MCF 10A (cell line): ENCODE measurements around the gene SMIM41. TPM values are rescaled to one million over a fixed set of nuclear protein-coding genes. Genes with fewer than 3 reads are reported as not detected.

Experiments
- BruUV-seq: library from RNA; stranded (reverse); fragments of 400-500 nt; replicated peaks from 2 replicates; lab custom pipeline; 2021; lab: Mats Ljungman, UMichigan
- CTCF ChIA-PET: fragments of 300-600 bp; sonication (Branson Sonifier 250); formaldehyde crosslinking; extraction: SDS; loops from one replicate; lab custom pipeline; 2021; ENCODE audit warnings: antibody characterized with exemption, inconsistent platforms; lab: Yijun Ruan, JAX
- POLR2A ChIA-PET: fragments of 300-600, 350-650 bp; sonication (Branson Sonifier 250); formaldehyde crosslinking; extraction: SDS; loops from one replicate; lab custom pipeline; 2020; ENCODE audit warnings: antibody characterized with exemption, inconsistent platforms; lab: Yijun Ruan, JAX
- DNase-seq: peaks from one replicate; pipeline ENCODE4 v3.0.0-alpha.2; 2018; ENCODE audit not compliant: unreplicated experiment
- H3K27ac Mint-ChIP-seq: one replicate; pipeline ENCODE4 v1.8.0; 2022; ENCODE audit warnings: mild to moderate bottlenecking, low read depth, mixed read lengths; ENCODE audit not compliant: unreplicated experiment
- H3K27me3 Mint-ChIP-seq: one replicate; pipeline ENCODE4 v1.8.0; 2022; ENCODE audit warnings: mixed read lengths; ENCODE audit not compliant: insufficient read depth, unreplicated experiment
- H3K36me3 Mint-ChIP-seq: one replicate; pipeline ENCODE4 v1.8.0; 2022; ENCODE audit warnings: mild to moderate bottlenecking, moderate library complexity, mixed read lengths; ENCODE audit not compliant: insufficient read depth, unreplicated experiment
- H3K4me1 Mint-ChIP-seq: one replicate; pipeline ENCODE4 v1.8.0; 2022; ENCODE audit warnings: mixed read lengths; ENCODE audit not compliant: insufficient read depth, unreplicated experiment
- H3K4me3 Mint-ChIP-seq: one replicate; pipeline ENCODE4 v1.8.0; 2022; ENCODE audit warnings: mild to moderate bottlenecking, moderate library complexity, mixed read lengths; ENCODE audit not compliant: unreplicated experiment
- H3K9me3 Mint-ChIP-seq: one replicate; pipeline ENCODE4 v1.8.0; 2022; ENCODE audit warnings: mixed read lengths; ENCODE audit not compliant: unreplicated experiment
- intact Hi-C: fragments of 100-400 bp; cut with micrococcal nuclease; formaldehyde crosslinking; loops from 2 replicates; pipeline ENCODE4 v1.14.1; 2022
- total RNA-seq: library from RNA; stranded (reverse); gene quantifications from 2 replicates; pipeline ENCODE4 v1.2.3, GENCODE V29; 2022
- TF ChIP-seq, protein P1 (sequence below): fragments of 200-600 bp; IDR thresholded peaks from one replicate; pipeline ENCODE4 v1.8.0; 2022; ENCODE audit warnings: antibody characterized with exemption, mild to moderate bottlenecking; ENCODE audit not compliant: unreplicated experiment

Gene SMIM41
- total RNA-seq, 1 experiment from 2014 or later, result not detected

DNA sequence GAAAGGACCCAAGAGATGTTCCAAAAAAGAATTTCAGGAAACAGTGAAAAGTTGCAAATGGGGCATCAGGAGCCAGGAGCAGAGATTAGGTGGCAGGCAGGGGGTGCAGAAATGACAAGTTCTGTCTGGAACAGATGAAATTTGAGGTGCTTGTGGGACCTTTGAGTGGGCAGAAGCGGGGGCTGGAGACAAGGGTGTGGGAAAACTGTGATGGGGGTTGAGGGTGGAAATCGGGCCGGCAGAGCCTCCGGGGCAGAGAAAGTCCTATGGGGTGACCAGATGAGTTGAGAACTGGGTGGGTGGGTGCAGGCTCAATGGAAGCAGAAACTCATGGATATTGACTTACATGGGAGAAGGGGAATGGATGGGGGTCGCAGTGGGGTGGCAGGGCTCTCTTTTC is 29.8 kb upstream of the SMIM41 start:
- Mint-ChIP-seq H3K9me3 (no peaks in the 10 kb centered on the region), H3K27me3 (peaks cover 11% of the 10 kb centered on the region), H3K27ac (peak overlapping the region; percentile 95), H3K4me3 (peak overlapping the region; percentile 75), H3K4me1 (peaks cover 23% of the 10 kb centered on the region), H3K36me3 (peaks cover 5% of the 10 kb centered on the region)
- no peak for DNase-seq
- intact Hi-C loops, result no loop called here
- TF ChIP-seq, protein P1, sequence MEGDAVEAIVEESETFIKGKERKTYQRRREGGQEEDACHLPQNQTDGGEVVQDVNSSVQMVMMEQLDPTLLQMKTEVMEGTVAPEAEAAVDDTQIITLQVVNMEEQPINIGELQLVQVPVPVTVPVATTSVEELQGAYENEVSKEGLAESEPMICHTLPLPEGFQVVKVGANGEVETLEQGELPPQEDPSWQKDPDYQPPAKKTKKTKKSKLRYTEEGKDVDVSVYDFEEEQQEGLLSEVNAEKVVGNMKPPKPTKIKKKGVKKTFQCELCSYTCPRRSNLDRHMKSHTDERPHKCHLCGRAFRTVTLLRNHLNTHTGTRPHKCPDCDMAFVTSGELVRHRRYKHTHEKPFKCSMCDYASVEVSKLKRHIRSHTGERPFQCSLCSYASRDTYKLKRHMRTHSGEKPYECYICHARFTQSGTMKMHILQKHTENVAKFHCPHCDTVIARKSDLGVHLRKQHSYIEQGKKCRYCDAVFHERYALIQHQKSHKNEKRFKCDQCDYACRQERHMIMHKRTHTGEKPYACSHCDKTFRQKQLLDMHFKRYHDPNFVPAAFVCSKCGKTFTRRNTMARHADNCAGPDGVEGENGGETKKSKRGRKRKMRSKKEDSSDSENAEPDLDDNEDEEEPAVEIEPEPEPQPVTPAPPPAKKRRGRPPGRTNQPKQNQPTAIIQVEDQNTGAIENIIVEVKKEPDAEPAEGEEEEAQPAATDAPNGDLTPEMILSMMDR, result no peak
- POLR2A ChIA-PET, result interaction anchor here (2.5 kb wide), 1 partner anchor 17 kb away, joined by 22 read pairs; no protein-coding TSS in a partner anchor
- CTCF ChIA-PET, result interaction anchor here (0.6 kb wide), 1 partner anchor 1220 kb away, joined by 5 read pairs; no protein-coding TSS in a partner anchor
- no TSS peak for BruUV-seq

DNA sequence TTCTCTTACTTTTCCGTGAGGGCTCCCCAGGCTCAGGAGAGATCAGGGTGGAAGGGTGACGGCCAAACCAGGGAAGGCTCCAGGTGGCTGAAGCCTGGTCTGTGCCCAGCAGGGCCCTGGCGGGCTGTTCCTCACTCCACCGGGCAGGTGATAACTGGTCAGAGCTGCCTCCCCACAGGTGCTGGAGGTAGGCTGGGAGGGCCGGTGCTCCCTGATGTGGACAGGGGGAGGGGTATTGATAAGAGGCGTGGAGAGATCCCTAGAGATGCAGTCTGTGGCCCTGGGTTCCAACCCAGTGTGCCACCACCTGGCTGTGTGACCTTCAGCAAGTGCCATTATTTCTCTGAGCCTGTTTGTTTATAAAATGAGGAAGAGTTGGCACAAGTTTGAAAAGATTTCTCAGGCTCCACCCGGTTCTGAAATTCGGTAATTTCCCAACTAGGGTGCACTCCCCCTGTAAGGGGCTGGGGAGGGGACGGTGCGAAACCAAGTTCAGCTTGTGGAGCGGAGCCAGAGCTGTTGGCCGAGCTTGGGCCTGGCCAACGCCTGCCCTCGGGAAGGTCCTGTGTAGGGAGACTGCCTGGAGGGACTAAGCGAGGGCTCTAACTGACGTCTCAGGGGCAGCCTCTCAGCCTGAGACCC is 29.3 kb upstream of the SMIM41 start:
- ChIA-PET POLR2A (interaction anchor here (0.5 to 3.3 kb wide), 4 partner anchors 11 to 27 kb away, joined by 3 to 49 read pairs (median 14); partner anchors contain the start of gene ATG101), CTCF (interaction anchor here (0.6 to 2.4 kb wide), 6 partner anchors 11 to 1219 kb away, joined by 3 to 16 read pairs (median 4); partner anchors contain the start of gene ATG101)
- peaks cover 5% of the 10 kb centered on the region for H3K36me3 Mint-ChIP-seq
- peak; percentile 56 for DNase-seq
- intact Hi-C loops, result no loop called here
- H3K27me3 Mint-ChIP-seq, result peaks cover 11% of the 10 kb centered on the region
- TSS peak; percentile 88 for BruUV-seq
- H3K4me1 Mint-ChIP-seq, result peaks cover 22% of the 10 kb centered on the region
- TF ChIP-seq, protein P1, result no peak
- H3K4me3 Mint-ChIP-seq, result peak overlapping the region; percentile 75
- peak overlapping the region; percentile 95 for H3K27ac Mint-ChIP-seq
- H3K9me3 Mint-ChIP-seq, result no peaks in the 10 kb centered on the region

DNA sequence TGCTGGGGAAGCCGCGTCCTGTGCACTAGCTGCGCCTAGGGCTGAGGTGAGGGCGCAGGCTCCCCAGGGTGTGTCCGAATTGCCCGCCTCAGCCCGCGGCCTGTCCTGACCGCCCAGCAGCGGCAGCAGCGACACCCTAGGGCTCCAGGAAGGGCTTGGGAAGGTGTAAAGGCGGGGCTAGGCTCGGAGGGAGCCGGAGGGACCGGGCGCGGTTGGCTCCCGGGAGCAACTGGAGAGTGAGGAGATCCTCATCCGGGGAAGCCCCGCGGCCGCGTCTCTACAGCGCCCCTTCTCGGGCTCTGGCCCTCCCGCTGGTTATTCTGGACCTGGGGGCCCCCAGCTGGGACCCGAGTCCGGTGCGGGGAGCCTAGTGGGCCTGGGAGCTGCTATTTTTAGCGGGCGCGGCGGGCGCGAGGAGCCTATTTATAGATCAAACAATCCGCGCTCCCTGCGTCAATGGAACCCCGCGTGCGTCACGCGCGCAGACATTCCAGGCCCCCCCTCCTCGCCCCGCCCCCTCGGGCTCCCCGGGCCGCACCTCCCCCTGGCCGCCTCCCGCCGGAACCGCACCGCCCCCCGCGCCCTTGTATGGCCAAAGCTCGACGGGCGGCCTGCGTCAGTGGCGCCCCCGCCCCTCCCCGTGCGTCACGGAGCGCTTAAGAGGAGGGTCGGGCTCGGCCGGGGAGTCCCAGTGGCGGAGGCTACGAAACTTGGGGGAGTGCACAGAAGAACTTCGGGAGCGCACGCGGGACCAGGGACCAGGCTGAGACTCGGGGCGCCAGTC is 28.6 kb upstream of the SMIM41 start, which contains the start of gene NR4A1:
NR4A1 (plus strand) TSS at position 685 of the 784 bp plus-strand sequence. CDS start 2,887 bp downstream, outside the sequence.
- Mint-ChIP-seq H3K4me1 (peaks cover 22% of the 10 kb centered on the region), H3K27me3 (peaks cover 11% of the 10 kb centered on the region), H3K27ac (peak within 1 kb of the TSS; percentile 95), H3K4me3 (peak within 1 kb of the TSS; percentile 75), H3K36me3 (peaks cover 5% of the 10 kb centered on the region), H3K9me3 (no peaks in the 10 kb centered on the region)
- ChIA-PET POLR2A (interaction anchor here (0.6 to 3.3 kb wide), 7 partner anchors 12 to 854 kb away, joined by 3 to 49 read pairs (median 5); partner anchors contain the start of genes ATG101 and KRT8), CTCF (interaction anchor here (0.6 to 2.5 kb wide), 7 partner anchors 10 to 1800 kb away, joined by 3 to 16 read pairs (median 3); partner anchors contain the start of gene ATG101)
- intact Hi-C loops, result no loop called here
- DNase-seq, result peak; percentile 92
- no TSS peak for BruUV-seq
- TF ChIP-seq, protein P1, result no peak
